Measurements from ENCODE around the gene LATS2.
"Not testable (repeated sequence)": the region's sequence is repeated elsewhere in the genome, so short reads cannot be mapped to it uniquely, and the experiment has no call there.

The LATS2 gene

GRCh38 chr13:20953245-20953931, 108.0 kb downstream of the LATS2 start:
- DNase-seq: no peak

GRCh38 chr13:20952838-20953237, 108.5 kb downstream of the LATS2 start:
- DNase-seq: no peak

GRCh38 chr13:20948001-20948400, 113.4 kb downstream of the LATS2 start:
- not testable (repeated sequence) for DNase-seq

GRCh38 chr13:20945952-20946383, 115.4 kb downstream of the LATS2 start:
- peak; percentile 3 for DNase-seq

- DNase-seq: no peak
Measured at GRCh38 chr13:20942938-20943559, 118.3 kb downstream of the LATS2 start.

- DNase-seq: not testable (repeated sequence)
Measured at GRCh38 chr13:20940511-20940910, 120.9 kb downstream of the LATS2 start.

- DNase-seq: no peak
Measured at GRCh38 chr13:20940083-20940482, 121.3 kb downstream of the LATS2 start.

GRCh38 chr13:20939662-20940061, 121.7 kb downstream of the LATS2 start:
- DNase-seq: no peak

- no peak for DNase-seq
Measured at GRCh38 chr13:20938302-20938701, 123.1 kb downstream of the LATS2 start.

- no peak for DNase-seq
Measured at GRCh38 chr13:20927596-20928257, 133.7 kb downstream of the LATS2 start.

- not testable (repeated sequence) for DNase-seq
Measured at GRCh38 chr13:20925395-20925790, 136.0 kb downstream of the LATS2 start.

- peak; percentile 69 for DNase-seq
Measured at GRCh38 chr13:20924758-20925394, 136.5 kb downstream of the LATS2 start.

- no peak for DNase-seq
Measured at GRCh38 chr13:20923272-20923671, 138.1 kb downstream of the LATS2 start.

Measured in stimulated activated CD4-positive, alpha-beta T cell treated with anti-CD3 and anti-CD28 coated beads, Interleukin-4, amount 100 ng/mL, for 1 hour (primary cell).